Activated naive CD4-positive, alpha-beta T cell treated with anti-CD3 and anti-CD28 coated beads for 36 hours (primary cell): ENCODE data around the gene FAM83G. TPM values are rescaled to one million over a fixed set of nuclear protein-coding genes. Genes with fewer than 3 reads are reported as not detected.

Source experiments
- CTCF ChIA-PET: fragments of 350-600 bp; sonication (Branson Sonifier 250); formaldehyde crosslinking; loops from one replicate; lab custom pipeline; 2021; ENCODE audit warnings: antibody characterized with exemption; lab: Charles Lee
- DNase-seq: peaks from one replicate; pipeline ENCODE4 v3.0.0-alpha.2; 2020
- H3K27ac Mint-ChIP-seq: one replicate; pipeline ENCODE4 v1.8.0; 2021; ENCODE audit warnings: mild to moderate bottlenecking, mixed read lengths
- H3K27me3 Mint-ChIP-seq: one replicate; pipeline ENCODE4 v1.8.0; 2021; ENCODE audit warnings: low read depth, mixed read lengths
- H3K36me3 Mint-ChIP-seq: one replicate; pipeline ENCODE4 v1.8.0; 2021; ENCODE audit warnings: low read depth, mixed read lengths
- H3K4me1 Mint-ChIP-seq: one replicate; pipeline ENCODE4 v1.8.0; 2021; ENCODE audit warnings: low read depth, mixed read lengths
- H3K4me3 Mint-ChIP-seq: one replicate; pipeline ENCODE4 v1.8.0; 2021; ENCODE audit warnings: mild to moderate bottlenecking, moderate library complexity, mixed read lengths
- H3K9me3 Mint-ChIP-seq: one replicate; pipeline ENCODE4 v1.8.0; 2021; ENCODE audit warnings: mixed read lengths
- intact Hi-C: fragments of 100-400 bp; cut with micrococcal nuclease; formaldehyde crosslinking; loops from one replicate; pipeline ENCODE4 v1.15.1; 2023
- total RNA-seq, 2 experiments: library from RNA; stranded (reverse); gene quantifications; one replicate each; pipeline ENCODE4 v1.2.3, GENCODE V29; 2021

The FAM83G gene
- total RNA-seq, 2 experiments from 2014 or later = 10.6 TPM

GRCh38 chr17:19001907-19002590 lies 2.5 kb downstream of the FAM83G start:
- peaks cover 17% of the 10 kb centered on the region for H3K36me3 Mint-ChIP-seq
- CTCF ChIA-PET = interaction anchor here (0.6 to 2.1 kb wide), 2 partner anchors 41 to 47 kb away, joined by 3 to 13 read pairs; no protein-coding TSS in a partner anchor
- peak overlapping the region; percentile 91 for H3K4me3 Mint-ChIP-seq
- DNase-seq = no peak
- H3K4me1 Mint-ChIP-seq = peaks cover 31% of the 10 kb centered on the region
- no peaks in the 10 kb centered on the region for H3K27me3 Mint-ChIP-seq
- H3K9me3 Mint-ChIP-seq = no peaks in the 10 kb centered on the region
- intact Hi-C loops = loop anchor here (10.0 kb wide), 1 partner anchor 377 kb away; no protein-coding TSS in a partner anchor
- no peak overlapping the region for H3K27ac Mint-ChIP-seq

GRCh38 chr17:19000531-19001325 lies 3.8 kb downstream of the FAM83G start:
- Mint-ChIP-seq H3K36me3 (peaks cover 30% of the 10 kb centered on the region), H3K27me3 (no peaks in the 10 kb centered on the region), H3K27ac (no peak overlapping the region), H3K4me3 (no peak overlapping the region), H3K4me1 (peaks cover 32% of the 10 kb centered on the region), H3K9me3 (peaks cover 6% of the 10 kb centered on the region)
- no peak for DNase-seq
- intact Hi-C loops = loop anchor here (10.0 kb wide), 1 partner anchor 376 kb away; no protein-coding TSS in a partner anchor
- CTCF ChIA-PET = no interaction called here

- intact Hi-C loops = loop anchor here (10.0 kb wide), 1 partner anchor 375 kb away; no protein-coding TSS in a partner anchor
- CTCF ChIA-PET = no interaction called here
- no peak overlapping the region for H3K4me3 Mint-ChIP-seq
- peaks cover 11% of the 10 kb centered on the region for H3K9me3 Mint-ChIP-seq
- H3K36me3 Mint-ChIP-seq = peaks cover 36% of the 10 kb centered on the region
- peaks cover 29% of the 10 kb centered on the region for H3K4me1 Mint-ChIP-seq
- H3K27ac Mint-ChIP-seq = no peak overlapping the region
- no peak for DNase-seq
- no peaks in the 10 kb centered on the region for H3K27me3 Mint-ChIP-seq
Observed at GRCh38 chr17:18999911-19000310, 4.7 kb downstream of the FAM83G start.

- CTCF ChIA-PET = interaction anchor here (2.1 kb wide), 1 partner anchor 39 kb away, joined by 9 read pairs; no protein-coding TSS in a partner anchor
- intact Hi-C loops = no loop called here
Observed at GRCh38 chr17:18999394-18999793, 5.2 kb downstream of the FAM83G start.

GRCh38 chr17:18997650-18998196 lies 6.8 kb downstream of the FAM83G start:
- no peaks in the 10 kb centered on the region for H3K27me3 Mint-ChIP-seq
- H3K4me3 Mint-ChIP-seq = no peak overlapping the region
- H3K9me3 Mint-ChIP-seq = peaks cover 12% of the 10 kb centered on the region
- CTCF ChIA-PET = interaction anchor here (1.7 to 2.1 kb wide), 2 partner anchors 37 to 39 kb away, joined by 4 to 9 read pairs; no protein-coding TSS in a partner anchor
- intact Hi-C loops = no loop called here
- H3K36me3 Mint-ChIP-seq = peaks cover 38% of the 10 kb centered on the region
- peaks cover 37% of the 10 kb centered on the region for H3K4me1 Mint-ChIP-seq
- no peak for DNase-seq
- no peak overlapping the region for H3K27ac Mint-ChIP-seq

More at GRCh38 chr17:18999394-18999793, 5.2 kb downstream of the FAM83G start:
- peaks cover 38% of the 10 kb centered on the region for H3K36me3 Mint-ChIP-seq
- H3K27ac Mint-ChIP-seq = no peak overlapping the region
- H3K4me1 Mint-ChIP-seq = peaks cover 26% of the 10 kb centered on the region
- H3K27me3 Mint-ChIP-seq = no peaks in the 10 kb centered on the region
- no peak overlapping the region for H3K4me3 Mint-ChIP-seq
- no peak for DNase-seq
- peaks cover 12% of the 10 kb centered on the region for H3K9me3 Mint-ChIP-seq

- H3K9me3 Mint-ChIP-seq = peaks cover 12% of the 10 kb centered on the region
- H3K36me3 Mint-ChIP-seq = peaks cover 29% of the 10 kb centered on the region
- CTCF ChIA-PET = no interaction called here
- no peak overlapping the region for H3K27ac Mint-ChIP-seq
- no peaks in the 10 kb centered on the region for H3K27me3 Mint-ChIP-seq
- intact Hi-C loops = no loop called here
- H3K4me3 Mint-ChIP-seq = no peak overlapping the region
- H3K4me1 Mint-ChIP-seq = peaks cover 28% of the 10 kb centered on the region
- no peak for DNase-seq
Observed at GRCh38 chr17:18996458-18996857, 8.1 kb downstream of the FAM83G start.

GRCh38 chr17:18995220-18995619 lies 9.3 kb downstream of the FAM83G start:
- CTCF ChIA-PET = no interaction called here
- H3K36me3 Mint-ChIP-seq = peaks cover 28% of the 10 kb centered on the region
- intact Hi-C loops = no loop called here
- no peak overlapping the region for H3K27ac Mint-ChIP-seq
- DNase-seq = no peak
- H3K27me3 Mint-ChIP-seq = no peaks in the 10 kb centered on the region
- H3K9me3 Mint-ChIP-seq = peaks cover 12% of the 10 kb centered on the region
- H3K4me3 Mint-ChIP-seq = no peak overlapping the region
- peaks cover 20% of the 10 kb centered on the region for H3K4me1 Mint-ChIP-seq

GRCh38 chr17:18994631-18995030 lies 9.9 kb downstream of the FAM83G start:
- Mint-ChIP-seq H3K9me3 (peaks cover 12% of the 10 kb centered on the region), H3K4me3 (no peak overlapping the region), H3K27me3 (no peaks in the 10 kb centered on the region), H3K36me3 (peaks cover 28% of the 10 kb centered on the region), H3K27ac (no peak overlapping the region), H3K4me1 (peaks cover 20% of the 10 kb centered on the region)
- CTCF ChIA-PET = no interaction called here
- intact Hi-C loops = no loop called here
- DNase-seq = no peak

- Mint-ChIP-seq H3K36me3 (peaks cover 28% of the 10 kb centered on the region), H3K27ac (no peak overlapping the region), H3K9me3 (peaks cover 12% of the 10 kb centered on the region), H3K27me3 (no peaks in the 10 kb centered on the region), H3K4me1 (peaks cover 20% of the 10 kb centered on the region), H3K4me3 (no peak overlapping the region)
- CTCF ChIA-PET = no interaction called here
- DNase-seq = no peak
- intact Hi-C loops = no loop called here
Observed at GRCh38 chr17:18993905-18994526, 10.5 kb downstream of the FAM83G start.

GRCh38 chr17:18992454-18993130 lies 12.0 kb downstream of the FAM83G start:
- no peak overlapping the region for H3K27ac Mint-ChIP-seq

GRCh38 chr17:18991531-18992315 lies 12.8 kb downstream of the FAM83G start:
- Mint-ChIP-seq H3K4me3 (no peak overlapping the region), H3K4me1 (peaks cover 20% of the 10 kb centered on the region), H3K27ac (no peak overlapping the region), H3K9me3 (peaks cover 12% of the 10 kb centered on the region), H3K27me3 (no peaks in the 10 kb centered on the region), H3K36me3 (peaks cover 32% of the 10 kb centered on the region)
- no peak for DNase-seq
- CTCF ChIA-PET = interaction anchor here (1.8 kb wide), 1 partner anchor 31 kb away, joined by 4 read pairs; no protein-coding TSS in a partner anchor
- intact Hi-C loops = no loop called here

More at GRCh38 chr17:18992454-18993130, 12.0 kb downstream of the FAM83G start:
- no peak for DNase-seq
- no peak overlapping the region for H3K4me3 Mint-ChIP-seq
- no peaks in the 10 kb centered on the region for H3K27me3 Mint-ChIP-seq
- peaks cover 12% of the 10 kb centered on the region for H3K9me3 Mint-ChIP-seq
- H3K4me1 Mint-ChIP-seq = peaks cover 20% of the 10 kb centered on the region
- intact Hi-C loops = no loop called here
- peaks cover 32% of the 10 kb centered on the region for H3K36me3 Mint-ChIP-seq
- CTCF ChIA-PET = interaction anchor here (1.8 kb wide), 1 partner anchor 32 kb away, joined by 4 read pairs; no protein-coding TSS in a partner anchor
